Uterus (tissue), 4 donors: Measurements from ENCODE around the gene TUSC2. TPM values are rescaled to one million over a fixed set of nuclear protein-coding genes. Genes with fewer than 3 reads are reported as not detected.

Source experiments
- DNase-seq, 2 donors: peaks; one replicate each; pipeline ENCODE4 v3.0.0-alpha.2; 2019 to 2020
- H3K27ac ChIP-seq, 2 donors: fragments of 200-600 bp; sonication (generic); 1 replicate in 1 of 2; 2 replicates in 1 of 2; pipeline ENCODE4 v1.5.1; 2016 to 2018
- H3K27me3 ChIP-seq, 2 donors: fragments of 200-600 bp; sonication (generic); one replicate each; pipeline ENCODE4 v1.5.1; 2018 to 2019; ENCODE audit warnings: control low read depth in 1 of 2
- H3K36me3 ChIP-seq, 2 donors: fragments of 200-600 bp; sonication (generic); one replicate each; pipeline ENCODE4 v1.5.1; 2019; ENCODE audit warnings: control low read depth in 1 of 2
- H3K4me1 ChIP-seq, 2 donors: fragments of 200-600 bp; sonication (generic); one replicate each; pipeline ENCODE4 v1.5.1; 2018 to 2019; ENCODE audit warnings: control low read depth in 1 of 2
- H3K4me3 ChIP-seq, 2 donors: fragments of 200-600 bp; sonication (generic); 1 replicate in 1 of 2; 2 replicates in 1 of 2; pipeline ENCODE4 v1.5.1; 2018 to 2019; ENCODE audit warnings: mild to moderate bottlenecking in 1 of 2
- H3K9me3 ChIP-seq, 2 donors: fragments of 200-600 bp; sonication (generic); one replicate each; pipeline ENCODE4 v1.5.1; 2019; ENCODE audit warnings: control low read depth in 1 of 2
- CTCF ChIP-seq, 4 experiments: fragments of 200-600 bp in 2 of 4; fragments of 450-650 bp in 2 of 4; sonication (generic) in 2 of 4; IDR thresholded peaks; one replicate each; pipeline ENCODE4 v1.5.1; 2016 to 2019; ENCODE audit warnings: antibody characterized with exemption in 4 of 4, mild to moderate bottlenecking in 2 of 4, moderate library complexity in 1 of 4
- POLR2A ChIP-seq, 2 donors: fragments of 450-650 bp; IDR thresholded peaks; one replicate each; pipeline ENCODE4 v1.6.1; 2016; ENCODE audit warnings: antibody characterized with exemption in 2 of 2, mild to moderate bottlenecking in 1 of 2, moderate library complexity in 1 of 2
- intact Hi-C: fragments of 100-400 bp; cut with DNase I; formaldehyde crosslinking; loops from one replicate; pipeline ENCODE4 v1.15.1; 2023; ENCODE audit warnings: low total_unique reads
- total RNA-seq, 4 donors: library from RNA; depleted of rRNA in 3 of 4; stranded (reverse); fragments of >200 nt in 3 of 4; gene quantifications; one replicate each; pipeline versions ENCODE4 v1.1.0 to v1.2.4, GENCODE V29; 2014 to 2023
- donor health status: DM: yes; HTN: yes; CAD: no.

Gene TUSC2
- total RNA-seq, 4 donors from 2014 or later, result 9.0 to 25.1 (median 21.3) TPM

- Histone ChIP-seq H3K27me3 (no peaks in the 10 kb centered on the region), H3K4me1 (peaks cover 0 to 10% of the 10 kb centered on the region in 2 donors), H3K4me3 (peak overlapping the region in 1 of 2 donors; percentile 35), H3K36me3 (no peaks in the 10 kb centered on the region), H3K27ac (peak overlapping the region; percentile 64 to 75), H3K9me3 (no peaks in the 10 kb centered on the region)
- TF ChIP-seq POLR2A (IDR thresholded peaks at IDR 0.05), result no peak
- no peak for TF ChIP-seq CTCF (IDR thresholded peaks at IDR 0.05)
- DNase-seq, result peak in 1 of 2 donors; percentile 34
- intact Hi-C loops, result no loop called here
Observed at GRCh38 chr3:50293079-50293801, 34.8 kb downstream of the TUSC2 start.

- peak within 1 kb of the TSS; percentile 83 to 87 for H3K27ac ChIP-seq
- intact Hi-C loops, result no loop called here
- H3K27me3 ChIP-seq, result no peaks in the 10 kb centered on the region
- no peaks in the 10 kb centered on the region for H3K9me3 ChIP-seq
- H3K4me3 ChIP-seq, result peak within 1 kb of the TSS; percentile 99 to 100
- H3K4me1 ChIP-seq, result peaks cover 0 to 9% of the 10 kb centered on the region in 2 donors
- H3K36me3 ChIP-seq, result no peaks in the 10 kb centered on the region
- TF ChIP-seq CTCF (IDR thresholded peaks at IDR 0.05) (peak in 2 of 4 experiments; percentile 15 to 37), POLR2A (IDR thresholded peaks at IDR 0.05) (peak; percentile 53 to 75)
- peak; percentile 96 for DNase-seq
Observed at GRCh38 chr3:50292159-50293078, 35.6 kb downstream of the TUSC2 start, which contains the start of gene IFRD2. TSS of gene IFRD2 (minus strand) at chr3:50292429. CDS start at chr3:50292274, 155 bp downstream.

GRCh38 chr3:50290161-50290641 is 37.8 kb downstream of the TUSC2 start:
- no peak overlapping the region for H3K27ac ChIP-seq
- H3K4me3 ChIP-seq, result no peak overlapping the region
- H3K9me3 ChIP-seq, result no peaks in the 10 kb centered on the region
- TF ChIP-seq CTCF (IDR thresholded peaks at IDR 0.05) (no peak), POLR2A (IDR thresholded peaks at IDR 0.05) (no peak)
- H3K36me3 ChIP-seq, result no peaks in the 10 kb centered on the region
- H3K4me1 ChIP-seq, result peaks cover 0 to 9% of the 10 kb centered on the region in 2 donors
- peak in 1 of 2 donors; percentile 48 for DNase-seq
- intact Hi-C loops, result no loop called here
- H3K27me3 ChIP-seq, result no peaks in the 10 kb centered on the region

GRCh38 chr3:50289130-50289529 is 38.9 kb downstream of the TUSC2 start:
- no peak overlapping the region for H3K27ac ChIP-seq
- no peak for DNase-seq
- TF ChIP-seq POLR2A (IDR thresholded peaks at IDR 0.05) (no peak), CTCF (IDR thresholded peaks at IDR 0.05) (no peak)
- no peaks in the 10 kb centered on the region for H3K9me3 ChIP-seq
- H3K36me3 ChIP-seq, result no peaks in the 10 kb centered on the region
- no peak overlapping the region for H3K4me3 ChIP-seq
- no peaks in the 10 kb centered on the region for H3K27me3 ChIP-seq
- intact Hi-C loops, result no loop called here
- H3K4me1 ChIP-seq, result peaks cover 0 to 9% of the 10 kb centered on the region in 2 donors
